GM23248 (cell line): ENCODE data around the gene SIVA1. TPM values are rescaled to one million over a fixed set of nuclear protein-coding genes. Genes with fewer than 3 reads are reported as not detected.

ENCODE experiments used
- DNase-seq: peaks from one replicate; pipeline ENCODE4 v3.0.0-alpha.2; 2015
- H2AFZ ChIP-seq: fragments of 200-600 bp; sonication (generic); 2 replicates; pipeline ENCODE4 v1.6.1; 2016; ENCODE audit warnings: antibody characterized with exemption
- H3F3A ChIP-seq: fragments of 200-600 bp; sonication (generic); 2 replicates; pipeline ENCODE4 v1.6.1; 2016; ENCODE audit warnings: mild to moderate bottlenecking, antibody characterized with exemption, mixed run types; ENCODE audit not compliant: insufficient read depth
- H3K27ac ChIP-seq: fragments of 200-600 bp; sonication (generic); 2 replicates; pipeline ENCODE4 v1.5.1; 2016; ENCODE audit warnings: mild to moderate bottlenecking
- H3K27me3 ChIP-seq: fragments of 200-600 bp; sonication (generic); replicated peaks from 2 replicates; pipeline ENCODE4 v1.6.1; 2016; ENCODE audit warnings: mild to moderate bottlenecking; ENCODE audit not compliant: insufficient read depth
- H3K36me3 ChIP-seq: fragments of 200-600 bp; sonication (generic); 2 replicates; pipeline ENCODE4 v1.6.1; 2016; ENCODE audit warnings: low read depth, mild to moderate bottlenecking
- H3K4me1 ChIP-seq: fragments of 200-600 bp; sonication (generic); 2 replicates; pipeline ENCODE4 v1.6.1; 2016; ENCODE audit warnings: mild to moderate bottlenecking; ENCODE audit not compliant: insufficient read depth
- H3K4me2 ChIP-seq: fragments of 200-600 bp; sonication (generic); one replicate; pipeline ENCODE4 v1.6.1; 2016; ENCODE audit warnings: mild to moderate bottlenecking; ENCODE audit not compliant: unreplicated experiment
- H3K4me3 ChIP-seq: fragments of 200-600 bp; sonication (generic); 2 replicates; pipeline ENCODE4 v1.5.1; 2016; ENCODE audit warnings: mild to moderate bottlenecking
- H3K79me2 ChIP-seq: fragments of 200-600 bp; sonication (generic); 2 replicates; pipeline ENCODE4 v1.6.1; 2016; ENCODE audit warnings: mild to moderate bottlenecking; ENCODE audit not compliant: insufficient read depth
- H3K9ac ChIP-seq: fragments of 200-600 bp; sonication (generic); 2 replicates; pipeline ENCODE4 v1.6.1; 2016; ENCODE audit warnings: mild to moderate bottlenecking
- H3K9me2 ChIP-seq: fragments of 200-600 bp; sonication (generic); 2 replicates; pipeline ENCODE4 v1.6.1; 2016; ENCODE audit warnings: mixed run types, mild to moderate bottlenecking, moderate library complexity; ENCODE audit not compliant: insufficient read depth
- H3K9me3 ChIP-seq: fragments of 200-600 bp; sonication (generic); one replicate; pipeline ENCODE4 v1.6.1; 2017; ENCODE audit warnings: low read depth
- H4K20me1 ChIP-seq: fragments of 200-600 bp; sonication (generic); 2 replicates; pipeline ENCODE4 v1.6.0; 2016; ENCODE audit not compliant: insufficient read depth
- EZH2 ChIP-seq: fragments of 200-600 bp; sonication (generic); IDR thresholded peaks from 2 replicates; pipeline ENCODE4 v1.6.1; 2018; ENCODE audit warnings: antibody characterized with exemption, mild to moderate bottlenecking; ENCODE audit not compliant: insufficient read depth, poor library complexity, severe bottlenecking
- EZH2phosphoT487 ChIP-seq: fragments of 200-600 bp; sonication (generic); IDR thresholded peaks from 2 replicates; pipeline ENCODE4 v1.6.1; 2018; ENCODE audit warnings: antibody characterized with exemption, moderate library complexity, mild to moderate bottlenecking, low read depth; ENCODE audit not compliant: insufficient read depth
- WGBS, 2 experiments: methylation state at CpG; one replicate each; pipeline ENCODE4 v1.1.6; 2015 to 2017; ENCODE audit warnings: low lambda C conversion rate in 2 of 2, low coverage in 1 of 2; ENCODE audit errors: missing lambda C conversion rate in 2 of 2; 5-methylcytosine and 5-hydroxymethylcytosine counted together
- in situ Hi-C: fragments of 300-500 bp; cut with MboI; formaldehyde crosslinking; loops from 2 replicates; pipeline ENCODE4 v1.15.0; 2020
- polyA plus RNA-seq: library from polyadenylated mRNA; unstranded; fragments of >200 nt; fragmentation: Nextera tagmentation; extraction: Ambion mirVana; gene quantifications from 2 replicates; pipeline ENCODE4 v1.2.1, GENCODE V29; 2016
- total RNA-seq: library from RNA; depleted of rRNA; stranded (reverse); fragments of >200 nt; shearing (Covaris generic); gene quantifications from 2 replicates; pipeline ENCODE4 v1.2.3, GENCODE V29; 2014

The SIVA1 gene
- total and polyA plus RNA-seq, 2 experiments from 2014 or later: 132 to 174 TPM

DNA sequence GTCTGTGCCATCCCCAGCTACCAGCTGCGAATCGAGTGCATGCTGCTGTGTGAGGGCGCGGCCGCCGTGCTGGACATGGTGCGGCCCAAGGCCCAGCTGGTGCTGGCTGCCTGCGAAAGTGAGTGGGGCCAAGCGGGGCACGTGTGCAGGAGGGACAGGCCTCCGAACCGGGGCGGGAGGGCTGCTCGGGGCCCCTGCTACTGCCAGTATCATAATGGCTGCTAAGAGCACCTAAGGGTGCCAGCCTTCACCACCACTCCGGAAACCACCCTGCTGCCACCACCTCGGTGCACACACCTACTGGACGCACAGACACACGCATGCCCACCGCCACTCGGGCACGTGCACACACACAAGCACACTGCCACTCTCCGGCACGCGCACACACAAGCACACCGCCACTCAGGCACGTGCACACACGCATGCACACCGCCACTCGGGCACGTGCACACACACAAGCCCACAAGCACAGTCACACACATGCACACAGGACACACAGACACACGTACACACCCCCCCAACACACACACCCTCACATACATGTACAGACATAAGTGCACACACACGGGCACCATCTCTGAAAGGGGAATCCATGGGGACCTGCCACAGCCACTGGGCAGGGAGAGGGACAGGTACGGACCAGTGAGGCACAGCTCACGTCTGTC, 42.7 kb upstream of the SIVA1 start:
- H2AFZ ChIP-seq: no peak overlapping the region
- H3K4me1 ChIP-seq: no peaks in the 10 kb centered on the region
- no peak overlapping the region for H3K4me2 ChIP-seq
- H3K9me2 ChIP-seq: no peaks in the 10 kb centered on the region
- no peaks in the 10 kb centered on the region for H3K9me3 ChIP-seq
- no peak for DNase-seq
- no peak overlapping the region for H3K27ac ChIP-seq
- H3K9ac ChIP-seq: no peak overlapping the region
- no peaks in the 10 kb centered on the region for H3K27me3 ChIP-seq
- no peak for TF ChIP-seq EZH2
- no peak for TF ChIP-seq EZH2phosphoT487
- WGBS, 2 experiments: 95% methylated on average over 31 to 34 of the region's 34 CpGs
- H3K36me3 ChIP-seq: no peaks in the 10 kb centered on the region; the same call in 1 of the 2 replicates
- no peaks in the 10 kb centered on the region for H4K20me1 ChIP-seq
- H3F3A ChIP-seq: no peaks in the 10 kb centered on the region
- no peaks in the 10 kb centered on the region for H3K79me2 ChIP-seq
- no peak overlapping the region for H3K4me3 ChIP-seq
- in situ Hi-C loops: no loop called here

DNA sequence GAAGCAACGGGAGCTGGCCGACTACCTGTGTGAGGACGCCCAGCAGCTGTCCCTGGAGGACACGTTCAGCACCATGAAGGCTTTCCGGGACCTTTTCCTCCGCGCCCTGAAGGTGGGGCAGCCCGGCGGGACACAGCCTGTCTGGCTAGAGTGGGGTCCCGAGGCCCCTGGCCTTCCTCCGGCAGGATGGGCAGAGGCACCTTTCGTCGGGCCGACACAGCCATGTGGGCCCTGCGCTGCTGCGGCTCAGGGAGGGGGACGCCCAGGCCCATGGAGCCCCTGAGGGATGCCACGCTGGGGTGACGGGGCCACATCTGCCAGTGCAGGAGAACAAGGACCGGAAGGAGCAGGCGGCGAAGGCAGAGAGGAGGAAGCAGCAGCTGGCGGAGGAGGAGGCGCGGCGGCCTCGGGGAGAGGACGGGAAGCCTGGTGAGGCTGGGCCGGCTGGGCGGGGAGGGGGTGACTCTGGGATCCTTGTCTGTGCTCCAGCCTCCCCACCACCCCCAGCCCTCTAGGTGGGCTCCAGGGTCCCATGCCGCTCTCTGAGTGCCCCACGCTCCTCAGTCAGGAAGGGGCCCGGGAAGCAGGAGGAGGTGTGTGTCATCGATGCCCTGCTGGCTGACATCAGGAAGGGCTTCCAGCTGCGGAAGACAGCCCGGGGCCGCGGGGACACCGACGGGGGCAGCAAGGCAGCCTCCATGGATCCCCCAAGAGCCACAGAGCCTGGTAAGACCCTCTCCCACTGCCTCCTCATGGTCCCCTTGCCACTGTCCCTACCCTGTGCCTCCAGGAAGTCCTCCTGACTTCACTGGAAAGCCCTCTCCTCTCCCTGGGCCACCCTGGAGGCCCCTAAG, 39.8 kb upstream of the SIVA1 start:
- DNase-seq: no peak
- Histone ChIP-seq H4K20me1 (no peaks in the 10 kb centered on the region), H2AFZ (no peak overlapping the region), H3K9me3 (no peaks in the 10 kb centered on the region), H3K9me2 (no peaks in the 10 kb centered on the region), H3K27ac (no peak overlapping the region), H3K9ac (no peak overlapping the region), H3K36me3 (no peaks in the 10 kb centered on the region; the same call in 1 of the 2 replicates), H3K4me3 (no peak overlapping the region), H3K79me2 (no peaks in the 10 kb centered on the region), H3F3A (no peaks in the 10 kb centered on the region), H3K4me2 (no peak overlapping the region), H3K27me3 (no peaks in the 10 kb centered on the region), H3K4me1 (no peaks in the 10 kb centered on the region)
- in situ Hi-C loops: no loop called here
- 94 to 95% methylated on average over 35 to 40 of the region's 40 CpGs for WGBS, 2 experiments
- TF ChIP-seq EZH2phosphoT487 (no peak), EZH2 (no peak)

DNA sequence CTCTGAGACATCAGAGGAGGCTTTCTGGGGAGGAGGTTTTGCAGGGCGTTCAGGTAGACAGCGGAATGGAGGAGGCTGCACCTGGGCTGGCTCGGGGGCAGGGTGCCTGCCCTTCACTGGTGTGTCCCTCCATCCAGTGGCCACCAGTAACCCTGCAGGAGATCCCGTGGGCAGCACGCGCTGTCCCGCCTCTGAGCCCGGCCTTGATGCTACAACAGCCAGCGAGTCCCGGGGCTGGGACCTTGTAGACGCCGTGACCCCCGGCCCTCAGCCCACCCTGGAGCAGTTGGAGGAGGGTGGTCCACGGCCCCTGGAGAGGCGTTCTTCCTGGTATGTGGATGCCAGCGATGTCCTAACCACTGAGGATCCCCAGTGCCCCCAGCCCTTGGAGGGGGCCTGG, 38.9 kb upstream of the SIVA1 start:
- Histone ChIP-seq H3F3A (no peaks in the 10 kb centered on the region), H3K9me3 (no peaks in the 10 kb centered on the region), H3K4me1 (no peaks in the 10 kb centered on the region), H3K9ac (no peak overlapping the region), H3K27me3 (no peaks in the 10 kb centered on the region), H2AFZ (no peak overlapping the region), H3K4me3 (no peak overlapping the region), H3K9me2 (no peaks in the 10 kb centered on the region), H3K79me2 (no peaks in the 10 kb centered on the region), H3K36me3 (no peaks in the 10 kb centered on the region; the same call in 1 of the 2 replicates), H4K20me1 (no peaks in the 10 kb centered on the region), H3K4me2 (no peak overlapping the region), H3K27ac (no peak overlapping the region)
- 91 to 97% methylated on average over 8 to 16 of the region's 16 CpGs for WGBS, 2 experiments
- in situ Hi-C loops: no loop called here
- no peak for TF ChIP-seq EZH2phosphoT487
- TF ChIP-seq EZH2: no peak
- DNase-seq: no peak

DNA sequence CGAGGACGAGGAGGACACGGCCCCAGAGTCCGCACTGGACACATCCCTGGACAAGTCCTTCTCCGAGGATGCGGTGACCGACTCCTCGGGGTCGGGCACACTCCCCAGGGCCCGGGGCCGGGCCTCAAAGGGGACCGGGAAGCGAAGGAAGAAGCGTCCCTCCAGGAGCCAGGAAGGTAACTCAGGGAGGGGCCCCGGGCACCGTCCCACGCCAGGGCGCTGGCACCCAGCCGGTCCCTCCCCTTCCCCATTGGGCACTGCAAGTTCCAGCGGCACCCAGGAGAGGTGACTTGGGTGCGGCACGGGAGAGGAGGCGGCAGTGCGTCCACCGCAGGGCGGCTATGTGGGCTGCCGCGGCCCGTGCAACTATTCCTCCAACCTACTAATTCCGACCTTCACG, 38.3 kb upstream of the SIVA1 start:
- Histone ChIP-seq H3K79me2 (no peaks in the 10 kb centered on the region), H3K9me2 (no peaks in the 10 kb centered on the region), H3K4me2 (no peak overlapping the region), H4K20me1 (no peaks in the 10 kb centered on the region), H2AFZ (no peak overlapping the region), H3K4me3 (no peak overlapping the region), H3K9me3 (no peaks in the 10 kb centered on the region), H3K27me3 (no peaks in the 10 kb centered on the region), H3K27ac (no peak overlapping the region), H3F3A (no peaks in the 10 kb centered on the region), H3K4me1 (no peaks in the 10 kb centered on the region), H3K9ac (no peak overlapping the region), H3K36me3 (no peaks in the 10 kb centered on the region; the same call in 1 of the 2 replicates)
- DNase-seq: no peak
- TF ChIP-seq EZH2: no peak
- TF ChIP-seq EZH2phosphoT487: no peak
- in situ Hi-C loops: no loop called here
- 95% methylated on average over 28 to 31 of the region's 31 CpGs for WGBS, 2 experiments
